Small intestine (tissue), 4 donors: ENCODE results near the gene PRAMEF20. TPM values are rescaled to one million over a fixed set of nuclear protein-coding genes. Genes with fewer than 3 reads are reported as not detected.

Experiments used
- polyA plus RNA-seq, 4 donors: library from polyadenylated mRNA; stranded (reverse) in 3 of 4; unstranded in 1 of 4; fragments of 200-250 nt in 3 of 4; fragments of 120-200 nt in 1 of 4; gene quantifications; one replicate each; pipeline versions ENCODE4 v1.2.1 to v1.2.3, GENCODE V29; 2013
- donor health status: healthy with polysubstance abuse.
- donor health status: Bipolar disorder and iron deficiency.
- donor health status: healthy.

The PRAMEF20 gene
- polyA plus RNA-seq, 4 donors = not detected

Other genes with a start within 250 kb of the PRAMEF20 start
- gene HNRNPCL4, start 244.8 kb upstream of the PRAMEF20 start, polyA plus RNA-seq = not detected
- not detected for gene PRAMEF9, start 238.6 kb upstream of the PRAMEF20 start, polyA plus RNA-seq
- not detected for gene PRAMEF13, start 209.0 kb upstream of the PRAMEF20 start, polyA plus RNA-seq
- gene PRAMEF18, start 184.3 kb upstream of the PRAMEF20 start, polyA plus RNA-seq = not detected
- not detected for gene PRAMEF5, start 156.3 kb upstream of the PRAMEF20 start, polyA plus RNA-seq
- not detected for gene PRAMEF8, start 125.3 kb upstream of the PRAMEF20 start, polyA plus RNA-seq
- not detected for gene PRAMEF33, start 106.9 kb upstream of the PRAMEF20 start, polyA plus RNA-seq
- not detected for gene PRAMEF15, start 94.9 kb upstream of the PRAMEF20 start, polyA plus RNA-seq
- gene PRAMEF14, start 63.3 kb upstream of the PRAMEF20 start, polyA plus RNA-seq = not detected
- not detected for gene PRAMEF19, start 38.5 kb upstream of the PRAMEF20 start, polyA plus RNA-seq
- gene PRAMEF17, start 20.8 kb upstream of the PRAMEF20 start, polyA plus RNA-seq = not detected
- under 1 TPM in 2 of 4 donors, not detected in 2; 0.09 to 0.37 TPM for gene LRRC38, start 103.6 kb downstream of the PRAMEF20 start, polyA plus RNA-seq
- gene PDPN, start 173.4 kb downstream of the PRAMEF20 start, polyA plus RNA-seq = 10 to 100 TPM in 1 of 4 donors, 1 to 10 TPM in 2, under 1 TPM in 1; 0.89 to 18.7 (median 3.5) TPM